ENCODE results near the gene CREB5.

DNA sequence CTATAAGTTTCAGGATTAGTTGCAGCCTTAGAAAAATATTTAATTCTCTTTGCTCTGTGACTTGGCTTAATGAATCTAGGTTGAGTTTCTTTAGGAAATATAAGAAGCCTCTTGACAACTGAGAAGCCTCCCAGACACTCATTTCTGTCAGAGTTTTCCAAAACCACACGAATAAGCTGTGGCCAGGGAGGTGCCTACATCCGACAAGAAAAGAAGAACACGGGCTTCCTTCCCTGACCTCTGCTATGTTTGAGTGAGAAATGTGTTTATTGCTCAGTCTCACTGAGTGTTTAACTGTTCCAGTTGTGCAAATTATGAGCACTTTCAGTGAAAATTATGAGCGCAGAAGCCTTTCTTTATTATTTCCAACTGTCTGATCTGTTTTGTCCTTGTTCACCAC lies 440.8 kb downstream of the CREB5 start:
- TF ChIP-seq POLR2AphosphoS5 (IDR thresholded peaks at IDR 0.05) (no peak), POLR2A (IDR thresholded peaks at IDR 0.05) (no peak)
